Mucosa of descending colon (tissue), 3 donors: Measurements from ENCODE around the gene C12orf50. TPM values are rescaled to one million over a fixed set of nuclear protein-coding genes. Genes with fewer than 3 reads are reported as not detected.
A peak's percentile ranks its signal among the peaks of the same experiment; 100 is the strongest.

ENCODE experiments used
- ATAC-seq: fragments of 200-7000 bp; cut with Tn5 transposase; one replicate; pipeline ENCODE4 v1.9.1; 2020; ENCODE audit warnings: mild to moderate bottlenecking, moderate library complexity
- DNase-seq, 3 donors: peaks; one replicate each; pipeline ENCODE4 v3.0.0-alpha.2; 2020
- H3K36me3 ChIP-seq: fragments of 200-600 bp; one replicate; pipeline ENCODE4 v1.8.0; 2021; ENCODE audit warnings: low read depth, mild to moderate bottlenecking
- H3K4me1 ChIP-seq: fragments of 200-600 bp; one replicate; pipeline ENCODE4 v1.8.0; 2021; ENCODE audit warnings: low read depth, mild to moderate bottlenecking
- H3K4me3 ChIP-seq: fragments of 200-600 bp; one replicate; pipeline ENCODE4 v1.8.0; 2021; ENCODE audit warnings: mild to moderate bottlenecking
- H3K9me3 ChIP-seq: fragments of 200-600 bp; one replicate; pipeline ENCODE4 v1.8.0; 2021; ENCODE audit warnings: mild to moderate bottlenecking
- CTCF ChIP-seq: fragments of 200-600 bp; IDR thresholded peaks from one replicate; pipeline ENCODE4 v1.8.0; 2022; ENCODE audit warnings: antibody characterized with exemption, mild to moderate bottlenecking
- intact Hi-C, 2 donors: fragments of 100-400 bp; cut with DNase I in 1 of 2; cut with micrococcal nuclease in 1 of 2; formaldehyde crosslinking; loops; one replicate each; pipeline versions ENCODE4 v1.11.0 to v1.11.1; 2022; cut with DNase I, micrococcal nuclease
- long read RNA-seq, 2 donors: library from polyadenylated mRNA; unstranded; transcript quantifications; one replicate each; pipeline ENCODE4 v2.0.0, GENCODE V29; 2019 to 2021
- total RNA-seq, 3 donors: library from RNA; stranded (reverse); fragmentation: NEBNext Ultra II Directional in 2 of 3; extraction: Animal tissue kit (Norgen Biotek cat#: 25700) in 2 of 3; gene quantifications; one replicate each; pipeline versions ENCODE4 v1.2.1 to v1.2.4, GENCODE V29; 2021 to 2023
- donor health status: DM: no; HTN: no; CAD: no; lungs with moderate emphysema.
- donor health status: DM: no; HTN: no; CAD: no.
- donor health status: DM: no; HTN: yes; CAD: no.

C12orf50 gene
- total RNA-seq: under 1 TPM in 1 of 3 donors, not detected in 2; 0.06 TPM
- long read RNA-seq, donor 1: 0 reads
- long read RNA-seq, donor 2: 0 reads

GRCh38 chr12:88029093-88029665 is at the start of gene C12orf50:
Gene C12orf50 (minus strand): TSS chr12:88029401. CDS start chr12:88026962, 2,439 bp downstream.
- Histone ChIP-seq H3K36me3 (no peaks in the 10 kb centered on the region), H3K4me1 (no peaks in the 10 kb centered on the region), H3K9me3 (no peaks in the 10 kb centered on the region), H3K4me3 (no peak within 1 kb of the TSS)
- intact Hi-C loops: no loop called here
- TF ChIP-seq CTCF: no peak
- peak; percentile 51 for ATAC-seq
- no peak for DNase-seq

GRCh38 chr12:88067301-88067700 is 38.1 kb upstream of the C12orf50 start:
- no peak for DNase-seq
- no peaks in the 10 kb centered on the region for H3K9me3 ChIP-seq
- no peak overlapping the region for H3K4me3 ChIP-seq
- no peak for ATAC-seq
- no peaks in the 10 kb centered on the region for H3K4me1 ChIP-seq
- TF ChIP-seq CTCF: no peak
- no peaks in the 10 kb centered on the region for H3K36me3 ChIP-seq
- intact Hi-C loops: no loop called here

DNA sequence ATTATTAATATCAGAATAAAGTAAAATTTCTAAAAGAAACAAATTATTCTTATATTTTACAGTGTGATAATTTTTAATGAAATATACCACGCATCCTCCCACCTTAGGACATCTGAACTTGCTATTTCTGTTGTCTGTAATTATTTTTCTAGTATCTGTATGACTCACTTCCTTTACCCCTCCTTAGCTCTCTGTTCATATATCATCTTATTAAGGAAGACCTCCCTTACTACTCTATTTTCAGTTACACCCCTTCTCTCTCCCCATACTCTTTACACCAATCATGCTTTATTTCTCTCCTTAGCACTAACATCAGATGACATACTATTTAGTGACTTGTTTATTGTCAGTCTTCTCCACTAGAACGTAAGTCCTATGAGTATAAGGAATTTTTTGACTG is 34.2 kb upstream of the C12orf50 start:
- Histone ChIP-seq H3K4me1 (no peaks in the 10 kb centered on the region), H3K4me3 (no peak overlapping the region), H3K36me3 (no peaks in the 10 kb centered on the region), H3K9me3 (no peaks in the 10 kb centered on the region)
- TF ChIP-seq CTCF: no peak
- intact Hi-C loops: no loop called here
- ATAC-seq (no peak), DNase-seq (no peak)

DNA sequence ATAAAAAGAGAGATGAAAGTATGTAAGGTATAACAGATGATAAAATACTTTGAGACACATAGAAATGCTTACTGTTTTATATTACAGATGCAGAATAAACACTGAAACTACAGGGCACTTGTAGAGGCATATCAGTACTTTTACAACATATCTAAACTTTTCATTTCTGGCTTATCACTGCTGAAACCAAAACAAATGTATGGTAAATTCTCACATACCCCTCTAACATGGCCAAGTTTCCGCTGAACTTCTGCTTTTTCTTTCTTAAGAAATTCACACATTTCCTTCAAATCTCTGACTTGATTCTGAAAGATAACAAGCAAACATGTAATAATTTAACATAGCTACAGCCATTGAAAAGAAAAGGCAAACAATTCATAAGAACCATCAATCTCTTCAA is 33.3 kb upstream of the C12orf50 start:
- H3K9me3 ChIP-seq: no peaks in the 10 kb centered on the region
- intact Hi-C loops: no loop called here
- no peaks in the 10 kb centered on the region for H3K36me3 ChIP-seq
- H3K4me1 ChIP-seq: no peaks in the 10 kb centered on the region
- DNase-seq: no peak
- no peak for TF ChIP-seq CTCF
- no peak for ATAC-seq
- H3K4me3 ChIP-seq: no peak overlapping the region

GRCh38 chr12:88058719-88059077 is 29.5 kb upstream of the C12orf50 start:
- TF ChIP-seq CTCF: no peak
- Histone ChIP-seq H3K36me3 (no peaks in the 10 kb centered on the region), H3K9me3 (no peaks in the 10 kb centered on the region), H3K4me1 (no peaks in the 10 kb centered on the region), H3K4me3 (no peak overlapping the region)
- no peak for DNase-seq
- intact Hi-C loops: no loop called here
- ATAC-seq: no peak
